Measurements from ENCODE around the gene VAMP8.

DNA sequence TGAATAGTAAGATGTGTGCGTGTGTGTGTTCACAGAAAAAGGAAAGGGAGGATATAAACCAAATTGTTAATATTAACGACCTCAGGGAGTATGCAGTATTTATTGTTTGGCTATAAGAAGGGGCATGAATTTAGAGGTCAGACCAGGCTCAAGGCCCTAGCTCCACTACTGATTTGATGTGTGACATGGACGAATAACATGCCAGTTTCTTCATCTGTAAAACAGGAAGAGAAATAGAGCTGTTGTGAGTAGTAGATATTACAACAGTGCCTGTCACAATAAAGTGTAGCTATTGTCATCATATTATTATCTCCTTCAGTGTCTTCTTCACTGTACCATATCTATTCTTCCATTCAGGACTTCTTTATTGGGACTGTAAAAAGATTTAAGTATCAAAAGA lies 42.5 kb upstream of the VAMP8 start:
- TF ChIP-seq EZH2phosphoT487 (IDR thresholded peaks at IDR 0.05), result no peak
- TF ChIP-seq EZH2 (IDR thresholded peaks at IDR 0.05), result no peak
- TF ChIP-seq CTCF (IDR thresholded peaks at IDR 0.05), result no peak

Measured in neural progenitor cell (in vitro differentiated cells).